ENCODE data around the gene PIK3R6.

DNA sequence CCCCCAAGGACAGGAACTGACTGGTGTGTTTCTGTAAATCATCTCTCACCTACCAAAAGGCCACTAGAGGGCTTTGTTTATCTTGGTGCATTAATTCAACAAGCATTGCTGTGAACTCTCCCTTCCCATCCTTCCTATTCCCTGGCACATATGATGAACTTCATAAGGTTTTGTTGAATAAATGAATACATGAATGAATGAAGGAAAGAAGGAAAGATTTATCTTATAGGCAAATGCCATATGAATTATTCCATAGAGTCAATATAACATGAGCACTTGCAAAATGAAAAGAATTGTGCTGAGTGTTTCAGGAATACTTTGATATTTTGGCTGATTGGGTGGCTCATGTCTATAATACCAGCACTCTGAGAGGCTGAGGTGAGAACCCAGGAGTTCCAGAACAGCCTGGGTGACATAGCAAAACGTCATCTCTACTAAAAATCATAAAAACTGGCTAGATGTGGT is 113.5 kb downstream of the PIK3R6 start:
- TF ChIP-seq CTCF (IDR thresholded peaks at IDR 0.05) (peak in 6 of 7 experiments; percentile 18 to 50 (median 42)), POLR2A (IDR thresholded peaks at IDR 0.05) (no peak)
